ENCODE measurements around the gene ZNF618.

Gene ZNF618

DNA sequence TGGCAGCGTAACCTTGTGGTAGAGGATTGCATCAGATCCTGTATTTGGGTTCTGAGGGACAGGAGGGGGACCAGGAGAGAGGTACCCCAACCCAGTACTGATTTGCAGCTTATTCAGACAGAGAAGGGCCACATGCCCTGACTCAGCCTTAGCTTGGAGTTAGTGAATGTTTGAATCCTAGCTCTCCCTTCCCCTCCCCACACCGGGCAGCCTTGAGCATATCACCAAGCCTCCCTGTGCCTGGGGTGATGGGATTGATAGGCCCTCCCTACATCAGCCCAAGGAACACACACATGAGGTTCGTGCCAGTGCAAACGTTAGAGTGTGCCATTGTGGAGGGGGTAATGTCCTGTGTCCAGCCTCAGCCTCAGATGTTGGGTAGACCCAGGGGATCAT lies 130.0 kb downstream of the ZNF618 start:
- DNase-seq (ENCODE audit: low spot score), result no peak
- TF ChIP-seq, protein P1, sequence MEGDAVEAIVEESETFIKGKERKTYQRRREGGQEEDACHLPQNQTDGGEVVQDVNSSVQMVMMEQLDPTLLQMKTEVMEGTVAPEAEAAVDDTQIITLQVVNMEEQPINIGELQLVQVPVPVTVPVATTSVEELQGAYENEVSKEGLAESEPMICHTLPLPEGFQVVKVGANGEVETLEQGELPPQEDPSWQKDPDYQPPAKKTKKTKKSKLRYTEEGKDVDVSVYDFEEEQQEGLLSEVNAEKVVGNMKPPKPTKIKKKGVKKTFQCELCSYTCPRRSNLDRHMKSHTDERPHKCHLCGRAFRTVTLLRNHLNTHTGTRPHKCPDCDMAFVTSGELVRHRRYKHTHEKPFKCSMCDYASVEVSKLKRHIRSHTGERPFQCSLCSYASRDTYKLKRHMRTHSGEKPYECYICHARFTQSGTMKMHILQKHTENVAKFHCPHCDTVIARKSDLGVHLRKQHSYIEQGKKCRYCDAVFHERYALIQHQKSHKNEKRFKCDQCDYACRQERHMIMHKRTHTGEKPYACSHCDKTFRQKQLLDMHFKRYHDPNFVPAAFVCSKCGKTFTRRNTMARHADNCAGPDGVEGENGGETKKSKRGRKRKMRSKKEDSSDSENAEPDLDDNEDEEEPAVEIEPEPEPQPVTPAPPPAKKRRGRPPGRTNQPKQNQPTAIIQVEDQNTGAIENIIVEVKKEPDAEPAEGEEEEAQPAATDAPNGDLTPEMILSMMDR (IDR thresholded peaks at IDR 0.05; ENCODE audit: extremely low read depth, missing control alignments), result no peak

DNA sequence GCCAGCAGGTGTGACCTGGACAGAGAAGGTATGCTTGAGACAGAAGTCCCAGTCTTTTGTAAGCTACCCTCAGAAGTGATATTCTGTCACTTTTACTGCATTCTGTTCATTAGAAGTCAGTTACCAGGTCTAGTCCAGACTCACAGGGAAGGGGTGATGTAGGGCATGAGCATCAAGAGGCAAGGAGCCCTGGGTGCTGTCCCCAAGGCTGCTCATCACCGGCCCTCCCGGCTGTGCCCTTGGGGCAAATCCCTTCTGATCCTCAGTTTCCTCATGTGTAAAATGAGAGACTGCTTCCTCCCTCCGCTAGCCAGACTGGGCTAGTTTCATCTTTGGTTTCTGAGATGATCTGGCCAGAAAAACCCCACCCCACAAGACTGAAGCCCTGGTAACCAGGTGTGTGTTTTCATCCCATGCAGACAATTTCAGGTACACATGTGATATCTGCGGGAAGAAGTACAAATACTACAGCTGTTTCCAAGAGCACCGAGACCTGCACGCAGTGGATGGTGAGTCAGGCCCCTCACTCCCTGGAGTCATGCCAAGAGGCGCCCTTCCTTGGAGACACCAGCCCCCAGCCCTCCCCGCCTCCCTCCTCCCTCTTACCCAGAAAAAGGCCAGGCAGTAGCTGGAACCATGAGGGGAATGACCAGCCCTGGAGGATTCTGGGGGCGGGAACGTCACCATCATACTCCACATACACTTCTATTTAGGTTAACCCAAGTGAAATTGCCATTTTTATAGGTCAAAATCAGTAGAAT lies 131.0 kb downstream of the ZNF618 start:
- TF ChIP-seq, protein P1 (IDR thresholded peaks at IDR 0.05; ENCODE audit: extremely low read depth, missing control alignments), result no peak
- no peak for DNase-seq (ENCODE audit: low spot score)

DNA sequence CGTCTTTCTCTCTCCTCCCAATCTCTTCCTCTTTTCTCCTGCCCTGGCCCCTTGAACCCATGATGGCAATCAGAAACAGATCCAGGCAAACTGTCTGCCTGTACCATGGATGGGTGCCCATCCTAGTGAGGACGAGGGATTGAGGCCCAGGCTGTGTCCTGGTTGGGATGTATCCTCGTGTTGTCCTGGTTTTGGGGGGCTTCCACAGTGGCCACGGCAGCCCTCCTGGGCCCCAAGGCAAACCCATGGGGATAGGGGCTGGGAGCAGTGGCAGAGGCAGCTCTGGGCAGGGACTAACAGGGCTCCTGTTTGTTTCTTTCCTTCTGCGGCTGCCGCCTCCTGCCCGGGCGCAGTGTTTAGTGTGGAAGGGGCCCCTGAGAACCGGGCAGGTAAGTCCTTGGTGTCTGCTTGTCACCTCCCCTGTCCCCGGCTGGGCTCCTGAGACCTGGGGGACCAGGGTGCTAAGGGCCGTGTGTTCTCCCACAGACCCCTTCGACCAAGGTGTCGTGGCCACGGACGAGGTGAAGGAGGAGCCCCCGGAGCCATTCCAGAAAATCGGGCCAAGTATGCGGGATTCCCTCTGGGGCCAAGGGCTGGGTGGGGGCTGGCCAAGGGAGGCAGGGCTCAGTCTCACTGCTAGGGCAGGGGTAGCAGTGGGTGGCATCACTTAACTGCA lies 132.0 kb downstream of the ZNF618 start:
- TF ChIP-seq, protein P1 (IDR thresholded peaks at IDR 0.05; ENCODE audit: extremely low read depth, missing control alignments), result no peak
- no peak for DNase-seq (ENCODE audit: low spot score)

DNA sequence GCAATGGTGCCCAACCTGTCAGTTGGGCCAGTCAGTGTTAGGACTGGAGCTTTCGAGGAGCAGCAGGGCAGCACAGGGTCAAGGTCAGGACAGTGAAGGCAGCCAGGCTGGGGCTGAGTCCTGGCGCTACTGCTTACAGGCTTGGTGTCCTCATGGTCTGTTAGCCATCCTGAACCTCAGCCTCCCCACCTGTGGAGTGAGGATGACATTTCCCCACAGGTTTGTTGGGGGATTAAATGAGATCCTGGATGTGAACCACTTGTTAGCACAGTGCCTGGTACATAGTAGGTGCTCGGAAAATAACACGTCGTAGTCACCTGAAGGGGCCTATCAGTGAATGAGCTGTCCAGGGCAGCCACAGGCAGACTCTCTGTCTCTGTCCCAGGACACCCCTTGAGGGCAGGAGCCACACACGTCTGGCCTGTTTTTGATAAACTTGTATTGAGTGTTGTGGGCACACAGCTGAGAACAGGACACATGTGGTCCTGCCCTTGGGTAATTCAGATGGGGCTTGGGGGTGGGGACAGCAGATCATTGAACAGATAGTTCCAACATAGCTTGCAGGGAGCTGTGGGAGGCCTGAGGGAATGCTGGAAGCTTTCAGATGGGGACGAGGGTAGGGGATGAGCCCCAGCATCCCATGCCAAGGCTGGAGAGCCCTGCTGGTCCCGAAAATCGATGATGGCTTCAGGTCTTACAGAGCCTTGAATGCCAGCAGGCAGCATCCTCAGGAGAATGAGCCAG lies 132.7 kb downstream of the ZNF618 start:
- TF ChIP-seq, protein P1 (IDR thresholded peaks at IDR 0.05; ENCODE audit: extremely low read depth, missing control alignments), result no peak
- no peak for DNase-seq (ENCODE audit: low spot score)

DNA sequence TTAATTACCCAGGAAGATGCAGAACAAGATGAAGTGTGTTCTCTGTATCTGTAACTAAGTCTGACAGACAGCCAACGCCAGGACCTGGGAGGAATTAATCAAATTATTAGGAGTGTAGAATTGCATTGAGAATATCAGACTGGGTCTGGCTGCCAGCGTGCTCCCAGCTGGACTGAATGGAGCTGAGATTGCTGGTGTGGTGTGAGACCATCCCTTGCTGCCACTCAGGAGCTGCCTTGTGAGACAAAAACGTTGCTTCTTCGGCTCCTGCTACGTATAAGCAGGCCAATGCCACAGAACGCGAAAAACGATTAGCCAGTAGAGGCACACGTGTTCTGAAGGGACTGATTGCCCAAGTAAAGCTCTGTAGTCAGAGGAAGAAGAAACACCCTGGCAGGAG lies 135.2 kb downstream of the ZNF618 start:
- TF ChIP-seq, protein P1 (IDR thresholded peaks at IDR 0.05; ENCODE audit: extremely low read depth, missing control alignments), result no peak
- no peak for DNase-seq (ENCODE audit: low spot score)

DNA sequence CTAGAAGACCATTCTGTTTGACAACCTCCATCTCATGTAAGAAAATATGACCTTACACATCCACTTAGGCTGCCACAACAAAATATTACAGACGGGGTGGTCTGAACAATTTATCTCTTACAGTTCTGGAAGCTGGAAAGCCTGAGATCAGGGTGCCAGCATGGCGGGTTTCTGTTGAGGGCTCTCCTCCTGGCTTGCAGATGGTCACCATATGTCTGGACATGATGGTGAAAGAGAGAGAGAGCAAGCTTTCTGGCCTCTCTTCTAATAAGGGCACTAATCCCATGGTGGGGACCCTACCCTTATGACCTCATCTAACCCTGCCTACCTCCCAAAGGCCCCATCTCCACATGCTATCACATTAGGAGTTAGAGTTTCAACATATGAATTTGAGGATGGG lies 136.0 kb downstream of the ZNF618 start:
- TF ChIP-seq, protein P1 (IDR thresholded peaks at IDR 0.05; ENCODE audit: extremely low read depth, missing control alignments), result no peak
- no peak for DNase-seq (ENCODE audit: low spot score)

DNA sequence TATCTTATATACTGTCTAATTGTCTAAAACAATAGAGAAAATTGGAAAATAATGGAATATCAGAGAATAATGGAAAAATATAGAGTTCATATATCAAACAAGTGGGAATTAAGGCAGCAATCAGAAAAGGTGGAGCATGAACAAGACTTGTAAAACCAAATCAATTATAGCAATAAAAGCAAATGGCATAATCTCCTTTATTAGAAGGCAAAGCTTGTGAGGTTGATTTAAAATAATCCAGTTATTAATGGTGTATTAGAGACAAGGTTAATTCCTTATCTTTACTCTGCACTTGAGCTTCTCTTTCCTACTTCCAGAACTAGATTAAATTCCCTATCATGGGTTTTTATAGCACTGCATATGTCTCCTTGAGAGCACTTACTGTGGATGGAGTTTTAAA lies 137.9 kb downstream of the ZNF618 start:
- TF ChIP-seq, protein P1 (IDR thresholded peaks at IDR 0.05; ENCODE audit: extremely low read depth, missing control alignments), result no peak
- no peak for DNase-seq (ENCODE audit: low spot score)

Measured in GM20000 (cell line).